ENCODE data around the gene PSPH.

GRCh38 chr7:56053379-56053778, 2.1 kb upstream of the PSPH start:
- TF ChIP-seq YY1 (IDR thresholded peaks at IDR 0.05; ENCODE audit: insufficient read depth, insufficient read length) (no peak), ZNF274 (IDR thresholded peaks at IDR 0.05; ENCODE audit: low read depth, low read length) (no peak), SUZ12 (IDR thresholded peaks at IDR 0.05; ENCODE audit: extremely low read depth, insufficient read depth, insufficient read length) (no peak)
